ENCODE data around the gene BTBD9.

GRCh38 chr6:38485488-38485887, 154.2 kb downstream of the BTBD9 start:
- TF ChIP-seq FOXK1 (CRISPR knock-in tag; IDR thresholded peaks at IDR 0.05; ENCODE audit: borderline replicate concordance) (no peak), TCF7L2 (IDR thresholded peaks at IDR 0.05; ENCODE audit: low read depth, low read length) (no peak), POLR2A (conservative IDR thresholded peaks at IDR 0.05) (no peak), ARID4B (CRISPR knock-in tag; IDR thresholded peaks at IDR 0.05) (no peak), ZBTB2 (IDR thresholded peaks at IDR 0.05) (no peak), NR3C1 (CRISPR knock-in tag; IDR thresholded peaks at IDR 0.05) (no peak), ZNF217 (CRISPR knock-in tag; IDR thresholded peaks at IDR 0.05) (no peak), POLR2AphosphoS5 (IDR thresholded peaks at IDR 0.05; ENCODE audit: control insufficient read depth, insufficient read depth, low read depth, low read length) (no peak), EP400 (IDR thresholded peaks at IDR 0.05) (no peak), ZBTB9 (CRISPR knock-in tag; IDR thresholded peaks at IDR 0.05) (no peak)
